GM21367 (cell line): Measurements from ENCODE around the gene ASTE1.
"Not testable (repeated sequence)": the region's sequence is repeated elsewhere in the genome, so short reads cannot be mapped to it uniquely, and the experiment has no call there.

ENCODE experiments used
- ATAC-seq: cut with Tn5 transposase; IDR thresholded peaks from one replicate; pipeline ENCODE4 v1.9.1; 2021; ENCODE audit not compliant: unreplicated experiment

ASTE1 gene, protein sequence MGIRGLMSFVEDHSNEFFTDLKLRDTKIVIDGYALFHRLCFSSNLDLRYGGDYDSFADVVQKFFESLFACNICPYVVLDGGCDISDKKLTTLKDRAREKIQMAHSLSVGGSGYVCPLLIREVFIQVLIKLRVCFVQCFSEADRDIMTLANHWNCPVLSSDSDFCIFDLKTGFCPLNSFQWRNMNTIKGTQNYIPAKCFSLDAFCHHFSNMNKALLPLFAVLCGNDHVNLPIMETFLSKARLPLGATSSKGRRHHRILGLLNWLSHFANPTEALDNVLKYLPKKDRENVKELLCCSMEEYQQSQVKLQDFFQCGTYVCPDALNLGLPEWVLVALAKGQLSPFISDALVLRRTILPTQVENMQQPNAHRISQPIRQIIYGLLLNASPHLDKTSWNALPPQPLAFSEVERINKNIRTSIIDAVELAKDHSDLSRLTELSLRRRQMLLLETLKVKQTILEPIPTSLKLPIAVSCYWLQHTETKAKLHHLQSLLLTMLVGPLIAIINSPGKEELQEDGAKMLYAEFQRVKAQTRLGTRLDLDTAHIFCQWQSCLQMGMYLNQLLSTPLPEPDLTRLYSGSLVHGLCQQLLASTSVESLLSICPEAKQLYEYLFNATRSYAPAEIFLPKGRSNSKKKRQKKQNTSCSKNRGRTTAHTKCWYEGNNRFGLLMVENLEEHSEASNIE

DNA sequence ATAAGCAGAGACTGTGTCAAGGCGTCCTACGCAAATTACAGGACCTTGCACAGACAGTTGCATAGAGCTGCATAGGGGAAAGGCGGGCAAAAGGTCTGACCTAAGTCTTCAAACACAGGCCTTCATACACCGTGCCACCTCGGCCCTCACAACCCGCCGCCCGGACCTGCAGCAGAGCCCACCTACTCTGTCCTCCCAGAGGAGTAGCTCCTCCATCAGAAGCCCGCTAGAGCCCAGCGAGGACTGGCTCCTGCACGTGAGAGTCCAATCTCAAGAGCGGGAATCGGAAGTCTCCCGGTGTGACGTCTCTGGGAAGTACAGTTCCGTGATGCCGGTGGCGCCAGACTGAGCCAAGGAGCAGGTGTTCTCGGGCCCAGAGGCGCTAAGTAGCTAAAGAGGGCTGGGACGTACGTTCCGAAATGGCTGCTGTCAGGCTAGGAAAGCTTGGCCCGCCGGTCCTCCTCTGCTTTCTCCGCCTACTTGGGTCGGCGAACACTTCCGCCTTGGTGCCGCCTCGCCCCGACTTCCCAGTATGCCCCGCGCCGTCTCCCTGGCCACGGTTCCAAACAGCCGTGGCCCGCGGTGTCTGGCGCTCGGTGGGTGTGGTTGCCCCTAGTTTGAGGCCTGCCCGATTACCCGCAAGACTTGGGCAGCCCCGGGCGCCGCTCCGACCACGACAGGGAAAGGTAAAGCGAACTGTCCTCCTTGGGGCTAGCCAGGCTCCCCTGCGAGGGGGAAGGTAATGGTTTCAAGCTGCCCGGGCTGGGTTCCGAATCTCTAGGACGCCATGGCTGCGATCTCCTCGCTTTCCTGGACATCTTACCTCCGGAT lies at the start of gene ASTE1, which contains the start of gene NEK11:
ASTE1 (minus strand) TSS at position 505 of the 831 bp plus-strand sequence. CDS start 1,519 bp downstream, outside the sequence.
NEK11 (plus strand) TSS at position 557 of the 831 bp plus-strand sequence. CDS start 2,832 bp downstream, outside the sequence.
- peak; percentile 99 for ATAC-seq

DNA sequence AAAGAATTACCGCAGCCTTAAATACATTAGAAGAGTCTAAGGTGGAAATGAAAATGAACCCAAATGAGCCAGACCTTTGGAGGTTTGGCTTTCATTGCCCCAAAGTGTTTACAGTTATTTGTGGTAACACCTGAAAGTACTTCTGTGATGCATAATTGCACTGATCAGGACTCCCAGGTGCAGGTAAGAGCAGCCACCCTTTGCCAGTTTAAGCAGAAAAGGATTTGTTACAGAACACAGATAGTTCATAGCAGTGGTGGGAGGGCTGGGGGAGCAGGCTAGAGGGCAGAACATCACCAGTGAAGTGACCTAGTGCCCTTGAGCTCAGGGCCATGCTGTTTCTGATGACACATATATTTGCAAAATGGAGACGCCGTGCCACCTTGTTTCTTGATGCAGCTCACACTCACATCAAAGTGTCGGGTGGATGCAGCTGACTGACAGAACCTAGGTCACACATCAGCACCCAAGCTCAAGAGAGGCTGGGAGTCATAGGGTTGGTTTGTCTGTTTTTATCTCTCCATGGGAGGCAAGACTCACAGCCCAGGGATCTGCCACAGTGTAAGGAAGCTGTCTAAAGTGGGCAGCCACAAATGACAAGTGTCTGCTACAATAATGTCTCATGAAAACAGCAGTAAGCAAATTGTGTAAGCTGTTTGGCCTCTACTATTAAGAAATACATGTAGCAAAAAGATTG lies 49.2 kb upstream of the ASTE1 start:
- ATAC-seq = no peak

DNA sequence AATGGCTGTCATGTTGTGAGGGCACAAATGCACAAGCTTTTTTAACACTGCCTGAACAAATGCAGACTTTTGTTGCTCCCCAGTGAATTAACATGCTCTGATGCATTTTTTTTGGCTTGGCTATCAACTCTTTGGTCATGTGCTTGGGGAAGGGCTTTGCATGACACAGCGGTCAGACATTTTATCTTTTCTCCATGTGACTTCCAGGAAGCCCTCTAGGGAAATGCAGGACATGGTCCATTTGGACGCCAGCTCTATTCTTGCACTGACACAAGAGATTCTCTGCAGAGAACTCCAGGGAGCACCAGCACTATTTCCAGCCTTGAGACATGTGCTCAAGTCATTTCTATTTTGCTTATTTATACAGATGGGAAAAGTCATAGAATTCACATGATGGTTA lies 46.2 kb upstream of the ASTE1 start:
- no peak for ATAC-seq

DNA sequence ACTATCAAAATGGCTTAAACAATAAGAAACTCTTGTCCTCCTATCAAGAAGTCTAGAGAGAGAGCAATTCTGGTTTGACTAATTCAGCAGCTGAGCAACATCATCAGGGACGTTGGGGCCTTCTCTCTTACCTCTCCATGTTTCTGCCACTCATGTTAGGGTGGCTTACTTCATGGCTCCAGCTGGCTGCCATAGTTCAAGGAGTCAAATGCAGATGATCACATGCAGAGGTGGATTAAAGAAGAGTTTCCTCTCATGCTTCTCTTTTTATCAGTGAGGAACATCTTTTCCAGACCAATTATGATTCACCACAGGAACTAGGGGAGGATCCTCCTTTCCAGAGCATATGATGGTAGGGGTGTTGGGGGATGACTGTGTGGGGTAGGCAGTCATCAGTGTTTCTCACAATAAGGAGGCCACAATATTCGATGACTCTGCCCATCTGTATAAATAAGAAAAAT lies 45.5 kb upstream of the ASTE1 start:
- no peak for ATAC-seq

DNA sequence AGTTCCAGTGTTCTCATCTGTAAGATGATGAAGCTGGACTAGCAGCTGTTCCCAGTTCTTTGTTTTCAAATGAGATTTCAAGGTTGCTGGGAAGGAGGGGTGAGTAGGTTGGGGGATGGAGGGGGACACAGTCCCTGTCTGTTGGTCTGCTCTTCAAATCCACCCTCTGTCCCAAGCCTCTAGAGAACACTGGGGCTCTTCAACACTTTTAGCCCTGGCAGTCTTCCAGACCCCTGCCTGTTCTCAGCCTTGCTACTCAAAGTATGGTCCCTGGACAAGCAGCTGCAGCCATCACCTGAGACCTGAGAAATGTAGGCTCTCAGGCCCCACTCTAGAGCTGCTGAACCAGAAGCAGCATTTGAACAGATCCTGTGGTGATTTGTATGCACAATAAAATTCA lies 41.4 kb upstream of the ASTE1 start:
- no peak for ATAC-seq

DNA sequence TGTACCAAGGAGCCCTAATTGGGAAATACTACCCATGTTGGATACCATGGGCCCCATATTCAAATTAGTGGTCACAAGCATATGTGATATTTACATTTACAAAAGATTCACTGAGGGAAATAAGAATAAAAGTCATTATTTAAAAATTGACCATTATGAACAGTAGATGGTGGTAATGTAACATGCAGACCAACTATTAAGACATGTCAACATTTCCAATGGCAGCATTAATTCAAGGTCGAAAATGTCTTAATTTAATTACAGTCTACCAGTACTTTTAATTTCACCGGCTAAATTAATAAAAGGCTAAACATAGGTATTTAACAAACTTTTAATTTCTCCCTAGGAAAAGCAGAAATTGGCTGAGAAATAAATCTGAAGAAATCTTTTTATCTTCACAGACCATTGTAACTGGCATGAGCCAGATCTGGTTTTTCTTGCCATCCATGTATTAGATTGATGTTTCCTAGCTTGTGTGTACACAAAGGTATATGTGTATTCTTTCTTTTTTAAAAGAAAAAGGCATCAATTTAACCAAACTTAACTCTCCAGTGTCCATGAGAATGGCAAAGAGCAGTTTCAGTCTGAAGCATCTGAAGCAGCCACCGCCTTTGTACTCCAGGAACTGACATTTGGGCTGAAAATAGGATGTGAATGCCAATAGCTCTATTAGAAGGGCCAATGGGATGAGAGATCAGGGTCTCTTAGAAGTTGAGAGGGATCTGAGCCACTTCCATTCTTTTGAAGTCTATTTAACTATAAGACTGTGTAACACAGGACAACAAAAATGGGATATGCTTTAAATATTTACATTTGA lies 26.6 kb upstream of the ASTE1 start:
- ATAC-seq = no peak

DNA sequence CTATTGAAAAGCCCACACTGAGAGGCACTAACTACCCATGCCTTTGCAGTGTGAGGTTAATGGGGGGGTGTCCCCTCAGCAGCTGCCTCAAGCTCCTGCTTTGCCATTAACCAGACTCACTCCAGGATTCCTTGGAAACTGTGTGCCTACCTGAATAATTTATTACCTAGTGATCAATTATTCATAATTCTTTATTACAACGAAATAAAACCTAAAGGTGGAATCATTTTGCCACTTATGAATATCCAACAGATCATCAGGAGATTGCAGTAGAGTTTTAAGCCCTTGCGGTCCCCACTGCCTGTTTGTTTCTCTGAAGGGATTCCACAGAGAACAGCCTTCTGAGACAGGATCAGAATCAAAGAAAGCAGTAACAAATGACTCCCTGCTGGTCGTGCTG lies 23.4 kb upstream of the ASTE1 start:
- no peak for ATAC-seq

DNA sequence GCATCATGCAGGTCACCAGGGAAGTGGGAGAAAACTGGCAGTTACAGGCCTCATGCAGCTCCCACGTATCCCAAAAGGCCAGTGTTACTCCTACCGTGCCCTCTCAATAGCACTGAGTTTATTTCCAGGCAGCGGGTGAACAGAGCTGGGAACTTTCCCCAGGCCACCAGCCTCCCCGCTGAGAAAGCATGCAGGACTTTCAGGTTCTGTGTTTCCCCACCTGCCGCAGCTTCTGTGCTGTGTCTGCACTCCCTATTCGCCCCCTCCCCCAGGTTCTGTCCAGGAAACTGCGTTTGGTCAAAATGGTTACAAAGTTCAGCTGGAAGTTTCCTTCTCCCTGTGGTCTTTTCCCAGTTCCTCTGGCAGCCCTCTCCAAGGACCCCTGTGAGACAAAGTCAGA lies 21.4 kb upstream of the ASTE1 start:
- ATAC-seq = no peak

DNA sequence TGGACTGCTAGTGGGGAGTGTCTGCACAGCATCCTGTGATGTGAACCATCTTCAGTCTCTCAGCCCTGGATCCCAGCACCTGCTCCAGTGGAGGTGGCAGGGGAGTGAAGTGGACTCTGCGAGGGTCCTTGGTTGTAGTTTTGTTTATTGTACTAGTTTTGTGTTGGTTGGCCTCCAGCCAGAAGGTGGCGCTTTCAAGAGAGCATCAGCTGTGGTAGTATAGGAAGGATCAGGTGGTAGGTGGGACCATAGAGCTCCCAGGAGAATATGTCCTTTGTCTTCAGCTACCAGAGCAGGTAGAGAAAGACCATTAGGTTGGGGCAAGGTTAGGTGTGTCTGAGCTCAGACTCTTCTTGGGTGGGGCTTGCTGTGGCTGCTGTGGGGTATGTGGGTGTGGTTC lies 21.0 kb upstream of the ASTE1 start:
- ATAC-seq = no peak

DNA sequence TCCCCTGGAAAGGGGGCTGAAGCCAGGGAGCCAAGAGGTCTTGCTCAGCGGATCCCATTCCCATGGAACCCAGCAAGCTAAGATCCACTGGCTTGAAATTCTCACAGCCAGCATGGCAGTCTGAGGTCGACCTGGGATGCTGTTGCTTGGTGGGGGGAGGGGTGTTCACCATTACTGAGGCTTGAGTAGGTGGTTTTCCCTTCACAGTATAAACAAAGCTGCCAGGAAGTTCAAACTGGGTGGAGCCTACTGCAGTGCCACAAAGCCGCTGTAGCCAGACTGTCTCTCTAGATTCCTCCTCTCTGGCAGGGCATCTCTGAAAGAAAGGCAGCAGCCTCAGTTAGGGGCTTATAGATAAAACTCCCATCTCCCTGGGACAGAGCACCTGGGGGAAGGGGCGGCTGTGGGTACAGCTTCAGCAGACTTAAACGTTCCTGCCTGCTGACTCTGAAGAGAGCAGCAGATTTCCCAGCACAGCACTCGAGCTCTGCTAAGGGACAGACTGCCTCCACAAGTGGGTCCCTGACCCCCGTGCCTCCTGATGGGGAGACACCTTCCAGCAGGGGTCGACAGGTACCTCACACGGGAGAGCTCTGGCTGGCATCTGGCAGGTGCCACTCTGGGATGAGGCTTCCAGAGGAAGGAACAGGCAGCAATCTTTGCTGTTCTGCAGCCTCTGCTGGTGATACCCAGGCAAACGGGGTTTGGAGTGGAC lies 15.8 kb upstream of the ASTE1 start:
- not testable (repeated sequence) for ATAC-seq

DNA sequence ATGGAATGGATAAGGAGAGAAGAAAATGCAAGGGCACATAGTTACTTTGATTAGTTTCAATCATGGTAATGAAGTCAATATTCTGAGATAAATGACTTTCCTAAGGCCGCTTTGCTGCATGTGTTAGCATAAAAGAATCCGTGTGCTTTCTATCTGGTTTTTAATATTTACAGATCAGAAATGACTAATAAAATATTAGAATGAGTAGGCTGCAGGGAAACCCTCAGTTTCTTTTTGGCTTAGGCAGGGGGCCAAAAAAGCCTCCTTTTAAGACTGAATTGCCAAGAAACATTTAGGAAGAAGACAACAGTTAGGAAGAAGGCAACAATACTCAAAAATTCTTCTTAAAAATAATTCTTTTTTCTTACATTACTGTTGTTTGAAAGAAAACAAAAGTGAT lies 11.7 kb upstream of the ASTE1 start:
- no peak for ATAC-seq

DNA sequence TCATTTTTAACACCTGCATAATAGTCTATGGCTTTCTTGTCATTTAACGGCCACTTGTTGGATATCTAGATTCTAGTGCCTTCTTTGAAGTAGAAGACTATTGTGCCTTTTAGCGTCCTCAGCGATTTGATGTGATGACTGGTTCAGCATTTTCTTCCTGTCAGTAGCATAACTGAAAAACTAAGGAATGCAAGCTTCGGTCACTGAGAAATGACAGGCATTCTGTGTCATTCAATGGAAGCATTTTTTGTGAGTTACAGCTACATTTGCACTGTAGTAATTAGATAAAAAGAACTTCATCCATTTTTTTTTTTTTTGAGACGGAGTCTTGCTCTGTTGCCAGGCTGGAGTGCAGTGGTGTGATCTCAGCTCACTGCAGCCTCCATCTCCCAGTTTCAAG lies 10.4 kb upstream of the ASTE1 start:
- ATAC-seq = no peak

DNA sequence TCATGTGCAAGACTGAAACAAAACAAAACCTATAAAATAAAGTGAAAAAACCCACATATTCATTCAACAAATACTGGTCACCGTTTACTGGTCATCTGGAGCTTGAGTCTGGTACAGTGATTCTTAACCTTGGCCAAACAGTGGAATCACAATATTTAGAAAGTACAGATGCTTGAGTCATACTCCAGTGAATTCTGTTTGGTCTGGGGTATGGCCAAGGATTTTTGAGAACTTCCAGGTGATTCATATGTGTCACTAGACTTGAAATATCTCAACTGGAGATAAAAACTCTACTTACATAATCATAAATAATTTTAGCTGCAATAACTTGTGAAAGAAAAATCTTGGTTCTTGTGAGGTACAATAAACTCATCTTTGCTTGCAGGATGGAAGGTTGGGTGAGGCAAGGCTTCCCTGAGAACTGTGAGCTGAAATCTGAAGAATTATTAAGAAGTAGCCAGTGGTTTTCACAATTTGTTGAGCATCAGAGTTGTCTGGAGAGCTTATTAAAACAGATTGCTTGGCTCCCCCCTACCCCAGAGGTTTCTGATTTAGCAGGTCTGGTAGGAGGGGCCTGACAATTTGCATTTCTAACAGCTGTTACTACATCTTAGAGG lies 9.7 kb upstream of the ASTE1 start:
- no peak for ATAC-seq

DNA sequence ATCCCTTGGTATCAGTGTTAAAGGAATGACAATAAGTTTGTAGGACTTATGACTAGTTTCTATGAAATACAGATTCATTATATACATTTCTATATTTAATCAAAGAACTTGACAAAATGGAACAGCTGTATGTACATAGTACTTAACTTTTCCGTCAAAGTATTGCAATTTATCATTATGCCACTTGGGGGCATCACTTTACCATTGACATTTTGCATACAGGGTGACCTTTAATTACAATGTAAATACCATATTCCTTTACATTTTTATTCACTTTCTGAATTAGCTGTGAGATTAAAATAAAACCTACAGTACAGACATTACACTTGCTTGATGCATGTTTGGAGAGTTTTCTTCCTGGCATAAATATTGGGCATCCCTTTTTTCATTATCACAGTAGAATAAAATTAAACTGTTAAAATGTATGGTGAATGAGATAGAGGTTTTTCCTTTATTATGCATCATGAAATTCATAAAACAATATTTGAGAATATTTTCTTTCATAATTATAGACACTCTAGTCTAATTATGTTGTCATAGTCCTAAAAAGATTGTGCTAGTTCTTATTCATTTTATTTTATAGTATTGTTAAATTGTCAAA lies 7.0 kb upstream of the ASTE1 start:
- no peak for ATAC-seq

DNA sequence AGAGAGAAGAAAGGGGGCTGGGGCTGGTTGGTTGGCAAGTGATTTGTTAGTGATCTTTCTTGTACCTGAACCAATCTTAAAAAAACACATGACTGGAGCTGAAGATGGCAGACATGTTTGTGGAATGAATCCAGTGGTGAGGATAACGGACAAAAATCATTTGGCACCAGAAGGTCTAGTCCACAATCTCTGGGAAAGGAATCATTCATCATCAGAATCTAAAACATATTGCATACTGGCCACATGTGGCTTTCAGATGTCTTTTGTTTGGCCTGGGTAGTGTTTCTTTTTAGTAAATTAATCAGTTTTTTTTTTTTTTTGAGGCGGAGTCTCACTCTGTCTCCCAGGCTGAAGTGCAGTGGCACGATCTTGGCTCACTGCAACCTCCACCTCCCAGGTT lies 5.0 kb upstream of the ASTE1 start:
- no peak for ATAC-seq

DNA sequence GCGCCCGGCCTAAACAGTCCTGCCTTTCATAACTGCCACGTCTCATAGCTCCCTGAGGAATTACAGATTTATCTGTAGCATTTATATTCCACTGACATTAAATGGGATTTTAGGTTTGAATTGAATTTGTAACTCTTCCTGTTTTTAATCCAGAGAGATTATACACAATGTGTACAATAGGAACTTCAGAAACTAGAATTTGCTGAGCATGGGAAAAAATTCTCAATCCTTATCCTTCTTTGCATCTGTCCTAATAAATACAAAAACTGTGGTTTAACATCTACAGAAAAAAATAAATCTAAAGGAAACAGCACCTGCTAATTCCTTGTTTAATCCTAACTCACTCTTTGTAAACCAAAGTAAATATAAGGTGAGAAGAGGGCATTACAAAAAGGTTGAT lies 2.2 kb upstream of the ASTE1 start:
- no peak for ATAC-seq

DNA sequence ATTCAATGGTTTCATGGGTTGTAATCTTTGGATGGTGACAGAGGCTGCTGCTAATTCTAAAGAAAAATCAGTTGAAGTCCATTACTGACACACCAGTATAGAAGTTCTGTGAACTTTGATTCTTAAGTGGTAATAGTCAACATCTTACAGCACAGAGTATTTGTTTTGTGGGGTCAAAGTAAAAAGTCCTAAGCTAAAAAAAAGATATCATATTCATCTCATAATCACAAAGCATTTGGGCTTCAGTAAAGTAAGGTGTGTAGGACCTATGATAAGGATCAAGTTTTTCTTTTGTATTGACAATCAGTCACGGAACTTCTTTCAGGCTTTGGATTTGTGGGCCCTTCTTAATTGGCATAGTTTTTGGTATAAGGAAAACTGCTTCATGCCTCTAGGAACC lies 1.1 kb downstream of the ASTE1 start:
- no peak for ATAC-seq

DNA sequence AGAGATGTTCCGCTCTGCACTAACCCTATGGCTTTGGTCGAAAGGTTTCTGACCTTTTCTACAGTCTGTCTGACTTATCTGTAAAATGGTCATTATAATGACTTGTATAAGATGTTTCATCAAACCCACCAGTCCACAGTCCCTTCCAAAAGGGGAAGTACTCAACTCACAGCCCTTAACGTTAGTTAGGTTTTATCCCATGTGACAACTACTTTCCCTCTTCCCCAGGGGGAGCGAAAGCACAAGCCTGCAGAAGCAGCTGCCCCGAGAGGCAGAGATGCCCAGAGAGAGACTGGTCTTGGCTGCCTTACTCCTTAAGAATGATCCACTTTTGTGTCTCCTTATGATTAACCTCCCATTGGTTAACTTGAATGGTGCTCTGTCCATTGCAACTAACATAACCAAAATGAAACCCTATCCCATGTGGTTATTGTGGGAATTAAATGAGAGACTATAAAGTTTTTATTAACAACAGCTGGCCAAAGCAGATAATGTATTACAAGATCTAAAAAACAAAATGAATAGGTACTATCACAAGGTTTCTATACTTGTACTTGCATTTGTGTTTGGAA lies 6.4 kb downstream of the ASTE1 start:
- ATAC-seq = no peak
